IMR-90 (cell line): Measurements from ENCODE around the gene THAP10.

Experiments
- BHLHE40 ChIP-seq: fragments of 150-350 bp; IDR thresholded peaks from 2 replicates; pipeline ENCODE4 v1.6.1; 2016; ENCODE audit warnings: mild to moderate bottlenecking, low read depth, low read length
- CEBPB ChIP-seq: IDR thresholded peaks from 2 replicates; pipeline ENCODE4 v1.6.1; 2012; ENCODE audit warnings: low read depth, low read length, improper control_type of control experiment
- CHD1 ChIP-seq: IDR thresholded peaks from 2 replicates; pipeline ENCODE4 v1.6.1; 2012; ENCODE audit warnings: low read depth, low read length, improper control_type of control experiment
- ELK1 ChIP-seq: fragments of 150-350 bp; IDR thresholded peaks from 2 replicates; pipeline ENCODE4 v1.6.1; 2016; ENCODE audit warnings: low read depth, mild to moderate bottlenecking, low read length, moderate library complexity, borderline replicate concordance
- FOS ChIP-seq: fragments of 150-350 bp; IDR thresholded peaks from 2 replicates; pipeline ENCODE4 v1.6.1; 2016; ENCODE audit warnings: low read depth, low read length
- MAFK ChIP-seq: IDR thresholded peaks from 2 replicates; pipeline ENCODE4 v1.6.1; 2012; ENCODE audit warnings: low read depth, low read length, improper control_type of control experiment
- MAZ ChIP-seq: IDR thresholded peaks from 2 replicates; pipeline ENCODE4 v1.6.1; 2012; ENCODE audit warnings: low read depth, mild to moderate bottlenecking, low read length, improper control_type of control experiment, moderate library complexity, borderline replicate concordance
- MXI1 ChIP-seq: IDR thresholded peaks from 2 replicates; pipeline ENCODE4 v1.6.1; 2012; ENCODE audit warnings: low read depth, mild to moderate bottlenecking, low read length, moderate library complexity, borderline replicate concordance
- POLR2A ChIP-seq: IDR thresholded peaks from 2 replicates; pipeline ENCODE4 v1.6.1; 2012; ENCODE audit warnings: mild to moderate bottlenecking, low read depth, low read length
- RAD21 ChIP-seq: IDR thresholded peaks from 2 replicates; pipeline ENCODE4 v1.6.1; 2012; ENCODE audit warnings: low read length, improper control_type of control experiment
- RFX5 ChIP-seq: IDR thresholded peaks from 2 replicates; pipeline ENCODE4 v1.8.0; 2012; ENCODE audit warnings: low read depth, mild to moderate bottlenecking, low read length, moderate library complexity
- SMC3 ChIP-seq: fragments of 150-350 bp; IDR thresholded peaks from 2 replicates; pipeline ENCODE4 v1.6.1; 2016; ENCODE audit warnings: low read depth, mild to moderate bottlenecking, antibody characterized with exemption, low read length, moderate library complexity
- USF2 ChIP-seq: fragments of 150-350 bp; IDR thresholded peaks from 2 replicates; pipeline ENCODE4 v1.6.1; 2017; ENCODE audit warnings: mild to moderate bottlenecking, antibody characterized with exemption, low read length, low read depth
- TF ChIP-seq, protein P1 (sequence below): conservative IDR thresholded peaks from 2 replicates; pipeline ENCODE4 v1.5.1; 2012; ENCODE audit warnings: mild to moderate bottlenecking, low read depth, low read length, improper control_type of control experiment

DNA sequence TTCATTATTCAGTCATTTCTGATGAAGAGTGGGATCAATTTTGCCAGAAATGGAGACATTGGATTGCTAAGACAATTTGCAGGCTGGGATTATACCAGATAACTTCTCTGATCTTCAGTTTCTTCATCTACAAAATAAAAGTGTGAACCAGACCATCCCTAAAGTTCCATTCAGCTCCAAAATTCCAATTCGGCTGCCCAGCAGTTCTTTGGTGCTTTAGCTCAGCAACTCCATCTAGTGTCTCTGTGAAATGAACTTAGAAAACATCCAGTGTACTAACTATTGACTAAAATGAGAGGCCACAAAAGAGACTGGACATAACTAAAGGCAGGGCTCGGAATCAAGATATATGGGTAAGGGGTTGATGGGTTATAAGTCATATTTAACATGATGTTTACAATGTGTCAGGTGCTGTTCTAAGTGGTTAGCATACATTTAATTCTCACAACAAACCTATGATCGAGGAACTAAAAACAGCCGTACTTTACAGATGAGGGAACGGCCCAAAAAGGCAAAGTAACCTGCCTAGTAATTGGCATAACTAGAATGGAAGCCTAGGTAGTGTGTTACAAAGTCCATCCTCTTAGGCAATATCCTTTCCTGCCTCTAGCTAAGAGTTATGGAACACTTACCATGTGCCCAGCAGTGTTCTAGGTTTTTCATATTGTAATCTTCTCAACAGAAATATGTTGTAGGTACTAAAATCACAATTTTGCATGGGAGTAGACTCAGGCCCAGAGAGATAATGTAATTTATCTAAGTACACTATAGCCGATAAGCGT, 17.0 kb downstream of the THAP10 start:
- TF ChIP-seq CEBPB (no peak), RFX5 (no peak), POLR2A (no peak), MXI1 (no peak), RAD21 (peak; percentile 81), ELK1 (no peak), MAFK (no peak), USF2 (no peak), CHD1 (no peak), BHLHE40 (no peak), MAZ (no peak), SMC3 (peak; percentile 75), FOS (no peak)
- TF ChIP-seq, protein P1, sequence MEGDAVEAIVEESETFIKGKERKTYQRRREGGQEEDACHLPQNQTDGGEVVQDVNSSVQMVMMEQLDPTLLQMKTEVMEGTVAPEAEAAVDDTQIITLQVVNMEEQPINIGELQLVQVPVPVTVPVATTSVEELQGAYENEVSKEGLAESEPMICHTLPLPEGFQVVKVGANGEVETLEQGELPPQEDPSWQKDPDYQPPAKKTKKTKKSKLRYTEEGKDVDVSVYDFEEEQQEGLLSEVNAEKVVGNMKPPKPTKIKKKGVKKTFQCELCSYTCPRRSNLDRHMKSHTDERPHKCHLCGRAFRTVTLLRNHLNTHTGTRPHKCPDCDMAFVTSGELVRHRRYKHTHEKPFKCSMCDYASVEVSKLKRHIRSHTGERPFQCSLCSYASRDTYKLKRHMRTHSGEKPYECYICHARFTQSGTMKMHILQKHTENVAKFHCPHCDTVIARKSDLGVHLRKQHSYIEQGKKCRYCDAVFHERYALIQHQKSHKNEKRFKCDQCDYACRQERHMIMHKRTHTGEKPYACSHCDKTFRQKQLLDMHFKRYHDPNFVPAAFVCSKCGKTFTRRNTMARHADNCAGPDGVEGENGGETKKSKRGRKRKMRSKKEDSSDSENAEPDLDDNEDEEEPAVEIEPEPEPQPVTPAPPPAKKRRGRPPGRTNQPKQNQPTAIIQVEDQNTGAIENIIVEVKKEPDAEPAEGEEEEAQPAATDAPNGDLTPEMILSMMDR, result peak; percentile 75
